Measurements from ENCODE around the gene ACCSL. TPM values are rescaled to one million over a fixed set of nuclear protein-coding genes. Genes with fewer than 3 reads are reported as not detected.

ACCSL gene
- total RNA-seq, 1 experiment from 2014 or later, result not detected

DNA sequence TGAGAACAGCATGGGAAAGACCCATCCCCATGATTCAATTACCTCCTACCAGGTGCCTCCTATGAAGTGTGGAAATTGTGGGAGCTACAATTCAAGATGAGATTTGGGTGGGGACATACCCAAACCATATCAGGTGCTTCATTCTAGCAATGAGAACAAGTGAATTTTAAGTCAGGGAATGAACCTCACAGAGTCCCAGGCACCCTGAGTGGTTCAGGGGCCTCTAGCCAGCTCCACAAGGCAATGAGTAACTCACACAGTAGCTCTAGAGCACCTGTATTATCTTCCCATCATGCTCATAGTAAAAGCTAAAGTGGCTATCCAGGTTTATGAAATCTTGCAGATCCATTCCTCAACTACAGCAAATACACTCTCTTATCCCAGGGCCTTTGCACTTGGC lies 13.1 kb upstream of the ACCSL start:
- Mint-ChIP-seq H3K36me3 (ENCODE audit: insufficient read depth, unreplicated experiment) (peaks cover 4% of the 10 kb centered on the region), H3K27ac (ENCODE audit: unreplicated experiment) (no peak overlapping the region), H3K27me3 (ENCODE audit: unreplicated experiment) (peaks cover 83% of the 10 kb centered on the region), H3K4me3 (ENCODE audit: low read depth, unreplicated experiment) (no peak overlapping the region), H3K4me1 (ENCODE audit: low read depth, unreplicated experiment) (no peaks in the 10 kb centered on the region), H3K9me3 (ENCODE audit: low read depth, unreplicated experiment) (no peaks in the 10 kb centered on the region)
- DNase-seq, result no peak
- CTCF ChIA-PET, result no interaction called here
- no TSS peak for BruUV-seq (replicated peaks)
- TF ChIP-seq, protein P1, sequence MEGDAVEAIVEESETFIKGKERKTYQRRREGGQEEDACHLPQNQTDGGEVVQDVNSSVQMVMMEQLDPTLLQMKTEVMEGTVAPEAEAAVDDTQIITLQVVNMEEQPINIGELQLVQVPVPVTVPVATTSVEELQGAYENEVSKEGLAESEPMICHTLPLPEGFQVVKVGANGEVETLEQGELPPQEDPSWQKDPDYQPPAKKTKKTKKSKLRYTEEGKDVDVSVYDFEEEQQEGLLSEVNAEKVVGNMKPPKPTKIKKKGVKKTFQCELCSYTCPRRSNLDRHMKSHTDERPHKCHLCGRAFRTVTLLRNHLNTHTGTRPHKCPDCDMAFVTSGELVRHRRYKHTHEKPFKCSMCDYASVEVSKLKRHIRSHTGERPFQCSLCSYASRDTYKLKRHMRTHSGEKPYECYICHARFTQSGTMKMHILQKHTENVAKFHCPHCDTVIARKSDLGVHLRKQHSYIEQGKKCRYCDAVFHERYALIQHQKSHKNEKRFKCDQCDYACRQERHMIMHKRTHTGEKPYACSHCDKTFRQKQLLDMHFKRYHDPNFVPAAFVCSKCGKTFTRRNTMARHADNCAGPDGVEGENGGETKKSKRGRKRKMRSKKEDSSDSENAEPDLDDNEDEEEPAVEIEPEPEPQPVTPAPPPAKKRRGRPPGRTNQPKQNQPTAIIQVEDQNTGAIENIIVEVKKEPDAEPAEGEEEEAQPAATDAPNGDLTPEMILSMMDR (IDR thresholded peaks at IDR 0.05; ENCODE audit: unreplicated experiment), result no peak
- intact Hi-C loops (cut with micrococcal nuclease; ENCODE audit: unreplicated experiment), result loop anchor here (5.0 kb wide), 2 partner anchors 82 to 532 kb away; no protein-coding TSS in a partner anchor

DNA sequence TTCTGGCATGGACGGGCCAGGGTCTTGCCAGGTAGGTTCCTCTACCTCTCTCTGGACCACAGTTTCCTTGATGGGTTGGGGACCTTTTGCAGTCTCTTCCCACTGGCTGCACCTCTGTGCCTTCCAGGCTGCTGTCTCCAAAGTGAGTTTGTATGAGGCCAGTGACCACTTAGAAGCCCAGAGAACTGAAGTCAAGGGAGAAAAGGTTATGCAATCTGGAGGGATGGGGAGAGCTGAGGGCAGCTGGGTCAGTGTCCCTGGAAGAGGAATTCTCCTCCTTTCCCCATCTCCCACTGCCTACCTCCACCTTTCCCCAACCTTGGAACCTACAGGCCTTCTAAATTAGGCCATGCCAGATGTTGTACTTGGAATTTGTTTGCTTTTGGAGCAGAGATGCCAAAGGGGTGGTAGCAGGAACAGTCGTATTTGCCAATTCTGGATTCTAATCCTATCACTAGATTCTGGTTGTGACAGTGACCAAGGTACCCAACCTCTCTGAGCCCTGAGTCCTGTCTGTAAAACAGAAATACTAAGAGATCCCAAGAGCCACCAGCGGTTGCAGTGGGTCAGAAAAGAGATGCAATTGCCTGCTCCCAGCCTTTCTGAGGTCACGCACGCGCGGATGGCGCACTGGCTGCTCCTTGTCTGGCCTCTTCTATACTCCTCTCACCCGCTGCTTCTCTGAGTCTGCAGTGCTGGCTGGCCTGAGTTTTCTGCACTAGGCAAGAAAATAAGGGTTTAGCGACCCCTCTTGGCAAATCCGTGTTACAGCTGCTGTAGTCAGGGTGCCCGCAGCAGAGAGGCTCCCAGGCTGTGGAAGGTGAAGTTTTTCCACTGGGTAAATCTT lies 10.7 kb upstream of the ACCSL start:
- intact Hi-C loops (cut with micrococcal nuclease; ENCODE audit: unreplicated experiment), result loop anchor here (1.0 to 5.0 kb wide), 3 partner anchors 85 to 535 kb away; no protein-coding TSS in a partner anchor
- no TSS peak for BruUV-seq (replicated peaks)
- Mint-ChIP-seq H3K9me3 (ENCODE audit: low read depth, unreplicated experiment) (no peaks in the 10 kb centered on the region), H3K36me3 (ENCODE audit: insufficient read depth, unreplicated experiment) (peaks cover 4% of the 10 kb centered on the region), H3K4me3 (ENCODE audit: low read depth, unreplicated experiment) (no peak overlapping the region), H3K4me1 (ENCODE audit: low read depth, unreplicated experiment) (no peaks in the 10 kb centered on the region), H3K27me3 (ENCODE audit: unreplicated experiment) (peaks cover 69% of the 10 kb centered on the region), H3K27ac (ENCODE audit: unreplicated experiment) (no peak overlapping the region)
- TF ChIP-seq, protein P1 (IDR thresholded peaks at IDR 0.05; ENCODE audit: unreplicated experiment), result peak; percentile 69
- DNase-seq, result peak; percentile 69
- CTCF ChIA-PET, result interaction anchor here (0.6 to 1.3 kb wide), 3 partner anchors 147 to 452 kb away, joined by 3 to 10 read pairs (median 3); no protein-coding TSS in a partner anchor

DNA sequence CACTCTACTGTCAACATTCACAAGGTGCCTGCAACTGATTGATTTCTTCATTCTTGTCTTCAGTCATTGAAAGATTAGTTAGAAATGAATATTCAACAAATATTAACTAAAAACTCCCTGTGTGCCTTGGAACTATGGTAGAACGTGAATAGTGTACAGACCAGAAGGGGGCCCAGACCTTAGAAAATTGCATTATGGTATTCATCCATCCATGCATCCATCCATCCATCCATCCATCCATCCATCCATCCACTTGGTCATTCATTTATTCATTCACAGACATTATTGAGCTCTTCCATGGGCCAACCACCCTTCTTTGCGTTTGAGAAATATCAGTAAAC lies 10.2 kb upstream of the ACCSL start:
- Mint-ChIP-seq H3K27ac (ENCODE audit: unreplicated experiment) (no peak overlapping the region), H3K36me3 (ENCODE audit: insufficient read depth, unreplicated experiment) (no peaks in the 10 kb centered on the region), H3K9me3 (ENCODE audit: low read depth, unreplicated experiment) (no peaks in the 10 kb centered on the region), H3K27me3 (ENCODE audit: unreplicated experiment) (peaks cover 63% of the 10 kb centered on the region), H3K4me1 (ENCODE audit: low read depth, unreplicated experiment) (no peaks in the 10 kb centered on the region), H3K4me3 (ENCODE audit: low read depth, unreplicated experiment) (no peak overlapping the region)
- TF ChIP-seq, protein P1 (IDR thresholded peaks at IDR 0.05; ENCODE audit: unreplicated experiment), result no peak
- no peak for DNase-seq
- intact Hi-C loops (cut with micrococcal nuclease; ENCODE audit: unreplicated experiment), result loop anchor here (1.0 to 5.0 kb wide), 3 partner anchors 85 to 535 kb away; no protein-coding TSS in a partner anchor
- CTCF ChIA-PET, result interaction anchor here (0.6 to 1.3 kb wide), 3 partner anchors 139 to 244 kb away, joined by 3 to 10 read pairs (median 3); no protein-coding TSS in a partner anchor
- no TSS peak for BruUV-seq (replicated peaks)

DNA sequence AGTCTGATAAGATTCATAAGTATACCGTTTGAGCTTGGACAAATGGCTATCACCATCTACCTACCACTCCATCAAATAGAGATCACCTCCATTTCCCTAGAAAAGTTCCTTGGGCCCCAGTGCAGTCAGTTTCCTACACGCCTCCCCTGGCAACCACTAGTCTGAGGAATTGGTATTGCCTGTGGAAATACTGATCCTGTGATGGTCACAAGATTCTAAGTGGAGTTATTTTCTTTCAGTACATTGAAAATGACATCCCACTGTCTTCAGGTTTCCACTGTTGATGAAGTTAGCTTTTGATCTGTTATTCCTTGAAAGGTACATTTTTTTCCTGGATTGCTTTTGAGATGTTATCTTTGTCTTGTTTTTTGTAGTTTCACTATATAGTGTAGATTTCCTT lies 4.6 kb upstream of the ACCSL start:
- Mint-ChIP-seq H3K4me3 (ENCODE audit: low read depth, unreplicated experiment) (no peak overlapping the region), H3K36me3 (ENCODE audit: insufficient read depth, unreplicated experiment) (no peaks in the 10 kb centered on the region), H3K9me3 (ENCODE audit: low read depth, unreplicated experiment) (no peaks in the 10 kb centered on the region), H3K27me3 (ENCODE audit: unreplicated experiment) (peaks cover 74% of the 10 kb centered on the region), H3K4me1 (ENCODE audit: low read depth, unreplicated experiment) (no peaks in the 10 kb centered on the region), H3K27ac (ENCODE audit: unreplicated experiment) (no peak overlapping the region)
- CTCF ChIA-PET, result interaction anchor here (0.6 kb wide), 1 partner anchor 548 kb away, joined by 6 read pairs; no protein-coding TSS in a partner anchor
- TF ChIP-seq, protein P1 (IDR thresholded peaks at IDR 0.05; ENCODE audit: unreplicated experiment), result no peak
- intact Hi-C loops (cut with micrococcal nuclease; ENCODE audit: unreplicated experiment), result no loop called here
- BruUV-seq (replicated peaks), result no TSS peak
- DNase-seq, result no peak

Data from Calu3 (cell line).